Measurements from ENCODE around the gene SH3BP1. TPM values are rescaled to one million over a fixed set of nuclear protein-coding genes. Genes with fewer than 3 reads are reported as not detected.

Gene SH3BP1
- polyA plus RNA-seq, 1 donor = 59.4 TPM

DNA sequence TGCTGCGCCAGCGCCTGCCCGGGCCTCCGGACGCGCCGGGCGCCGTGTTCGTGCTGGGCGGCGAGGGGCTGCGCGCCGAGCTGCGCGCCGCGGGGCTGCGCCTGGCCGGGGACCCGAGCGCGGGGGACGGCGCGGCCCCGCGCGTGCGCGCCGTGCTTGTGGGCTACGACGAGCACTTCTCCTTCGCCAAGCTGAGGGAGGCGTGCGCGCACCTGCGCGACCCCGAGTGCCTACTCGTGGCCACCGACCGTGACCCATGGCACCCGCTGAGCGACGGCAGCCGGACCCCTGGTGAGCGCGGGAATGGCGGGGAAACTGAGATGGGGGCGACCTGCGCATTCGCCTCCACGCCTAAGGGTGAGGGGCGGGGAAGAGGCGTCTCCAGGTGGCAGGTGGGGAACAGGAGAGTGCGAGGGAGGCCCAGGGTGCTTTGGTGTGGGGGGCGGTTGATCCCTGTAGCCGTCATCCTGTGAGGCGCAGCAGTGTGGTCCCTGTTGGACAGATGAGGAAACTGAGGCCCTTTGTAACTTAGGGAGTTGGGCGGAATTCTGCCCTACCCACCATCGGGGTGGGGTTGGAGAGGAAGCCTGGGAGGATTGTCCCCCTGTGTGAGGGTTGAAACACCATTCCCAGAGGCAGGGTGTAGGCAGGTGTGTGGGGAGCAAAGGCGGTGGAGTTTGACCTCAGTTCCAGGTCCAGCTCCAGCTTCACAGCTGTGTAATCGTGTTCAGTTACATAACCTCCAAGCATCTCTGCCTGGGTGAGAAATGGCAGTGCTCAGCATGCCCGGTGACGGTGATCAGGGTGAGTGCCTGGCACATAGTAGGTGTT lies 19.8 kb downstream of the SH3BP1 start:
- 0% methylated on average over 1 of the region's 68 CpGs for WGBS (ENCODE audit: insufficient coverage, low lambda C conversion rate)
- H3K36me3 ChIP-seq (ENCODE audit: control insufficient read depth, insufficient read depth, low read length) = peaks cover 12% of the 10 kb centered on the region
- H3K4me1 ChIP-seq (ENCODE audit: control insufficient read depth, insufficient read depth, low read length) = peaks cover 40% of the 10 kb centered on the region
- peak; percentile 92 to 97 for DNase-seq
- no peaks in the 10 kb centered on the region for H3K9me3 ChIP-seq (ENCODE audit: control insufficient read depth, low read depth, low read length)
- H3K27me3 ChIP-seq (ENCODE audit: control insufficient read depth, insufficient read depth, low read length) = no peaks in the 10 kb centered on the region
- H3K27ac ChIP-seq (ENCODE audit: low read length) = peak overlapping the region; percentile 81
- peak overlapping the region; percentile 60 for H3K4me3 ChIP-seq (ENCODE audit: low read length)

GRCh38 chr22:37659897-37660708 lies 20.6 kb downstream of the SH3BP1 start:
- H3K4me3 ChIP-seq (ENCODE audit: low read length) = peak overlapping the region; percentile 60

GRCh38 chr22:37660709-37661045 lies 21.2 kb downstream of the SH3BP1 start:
- H3K27ac ChIP-seq (ENCODE audit: low read length) = peak overlapping the region; percentile 82
- no peak for DNase-seq
- no peaks in the 10 kb centered on the region for H3K27me3 ChIP-seq (ENCODE audit: control insufficient read depth, insufficient read depth, low read length)
- peaks cover 18% of the 10 kb centered on the region for H3K36me3 ChIP-seq (ENCODE audit: control insufficient read depth, insufficient read depth, low read length)
- no peaks in the 10 kb centered on the region for H3K9me3 ChIP-seq (ENCODE audit: control insufficient read depth, low read depth, low read length)
- no CpG with 5 or more reads among the region's 2 CpGs for WGBS (ENCODE audit: insufficient coverage, low lambda C conversion rate)
- H3K4me1 ChIP-seq (ENCODE audit: control insufficient read depth, insufficient read depth, low read length) = peaks cover 33% of the 10 kb centered on the region
- H3K4me3 ChIP-seq (ENCODE audit: low read length) = no peak overlapping the region

More at GRCh38 chr22:37659897-37660708, 20.6 kb downstream of the SH3BP1 start:
- H3K4me1 ChIP-seq (ENCODE audit: control insufficient read depth, insufficient read depth, low read length) = peaks cover 35% of the 10 kb centered on the region
- peaks cover 12% of the 10 kb centered on the region for H3K36me3 ChIP-seq (ENCODE audit: control insufficient read depth, insufficient read depth, low read length)
- WGBS (ENCODE audit: insufficient coverage, low lambda C conversion rate) = no CpG with 5 or more reads among the region's 14 CpGs
- no peaks in the 10 kb centered on the region for H3K27me3 ChIP-seq (ENCODE audit: control insufficient read depth, insufficient read depth, low read length)
- no peaks in the 10 kb centered on the region for H3K9me3 ChIP-seq (ENCODE audit: control insufficient read depth, low read depth, low read length)
- no peak for DNase-seq
- H3K27ac ChIP-seq (ENCODE audit: low read length) = peak overlapping the region; percentile 82

DNA sequence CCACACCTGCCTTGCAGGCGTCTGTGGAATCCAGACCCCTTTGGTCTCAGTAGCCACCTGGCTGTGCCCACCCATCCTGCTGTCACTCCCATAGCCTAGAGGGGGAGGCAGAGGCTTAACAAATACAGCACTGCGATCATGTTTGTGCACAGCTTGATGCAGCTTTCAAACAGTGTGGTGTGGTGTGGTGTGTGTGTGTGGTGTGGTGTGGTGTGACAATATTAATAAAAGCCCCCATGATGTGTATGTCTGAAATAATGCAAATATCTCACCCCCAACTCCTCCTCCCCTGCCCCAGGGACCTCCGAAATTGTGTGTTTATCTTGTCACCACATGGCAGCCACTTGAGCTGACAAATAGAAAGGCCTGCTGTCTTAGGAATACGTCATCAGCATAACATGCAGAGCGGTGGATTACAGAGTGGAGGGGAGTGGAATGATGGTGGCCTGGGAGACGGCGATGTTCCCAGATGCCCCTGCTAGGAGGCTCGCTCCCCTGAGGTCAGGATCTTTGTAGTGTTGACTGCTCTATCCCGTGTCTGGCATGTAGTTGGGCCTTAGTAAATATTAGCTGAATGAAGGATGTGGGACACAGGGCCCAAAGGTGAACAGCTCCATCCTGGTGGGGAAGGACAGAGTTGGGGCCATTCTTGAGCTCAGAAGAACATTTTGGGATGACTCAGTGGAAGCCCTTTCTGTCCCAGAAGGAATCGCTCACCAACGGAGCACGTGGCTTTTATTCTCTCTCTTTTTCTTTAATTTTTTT lies 21.9 kb downstream of the SH3BP1 start:
- Histone ChIP-seq H3K4me3 (ENCODE audit: low read length) (no peak overlapping the region), H3K27me3 (ENCODE audit: control insufficient read depth, insufficient read depth, low read length) (no peaks in the 10 kb centered on the region), H3K4me1 (ENCODE audit: control insufficient read depth, insufficient read depth, low read length) (peaks cover 33% of the 10 kb centered on the region), H3K27ac (ENCODE audit: low read length) (peak overlapping the region; percentile 82), H3K36me3 (ENCODE audit: control insufficient read depth, insufficient read depth, low read length) (peaks cover 25% of the 10 kb centered on the region), H3K9me3 (ENCODE audit: control insufficient read depth, low read depth, low read length) (no peaks in the 10 kb centered on the region)
- DNase-seq = peak; percentile 53 to 73
- no CpG with 5 or more reads among the region's 12 CpGs for WGBS (ENCODE audit: insufficient coverage, low lambda C conversion rate)

DNA sequence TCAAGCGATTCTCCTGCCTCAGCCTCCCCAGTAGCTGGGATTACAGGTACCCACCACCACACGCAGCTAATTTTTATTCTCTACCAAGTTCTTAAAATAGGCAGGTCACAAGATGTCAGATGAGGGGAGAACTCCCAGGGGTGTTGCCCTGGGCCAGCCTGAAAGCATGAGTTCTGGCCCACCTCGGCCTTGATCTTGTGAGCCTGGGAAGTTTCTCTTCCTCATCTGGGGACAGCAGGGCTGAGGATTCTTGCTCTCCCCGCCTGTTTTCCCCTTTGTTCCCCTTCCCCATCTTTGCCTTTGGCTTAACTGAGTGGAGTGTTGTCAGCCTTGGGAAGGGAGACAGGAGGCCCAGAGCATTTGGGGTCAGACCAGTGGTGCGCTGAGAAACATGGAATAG lies 22.6 kb downstream of the SH3BP1 start:
- H3K27ac ChIP-seq (ENCODE audit: low read length) = peak overlapping the region; percentile 82
- peaks cover 30% of the 10 kb centered on the region for H3K36me3 ChIP-seq (ENCODE audit: control insufficient read depth, insufficient read depth, low read length)
- DNase-seq = no peak
- WGBS (ENCODE audit: insufficient coverage, low lambda C conversion rate) = no CpG with 5 or more reads among the region's 5 CpGs
- H3K27me3 ChIP-seq (ENCODE audit: control insufficient read depth, insufficient read depth, low read length) = no peaks in the 10 kb centered on the region
- H3K9me3 ChIP-seq (ENCODE audit: control insufficient read depth, low read depth, low read length) = no peaks in the 10 kb centered on the region
- H3K4me1 ChIP-seq (ENCODE audit: control insufficient read depth, insufficient read depth, low read length) = peaks cover 33% of the 10 kb centered on the region
- H3K4me3 ChIP-seq (ENCODE audit: low read length) = no peak overlapping the region

DNA sequence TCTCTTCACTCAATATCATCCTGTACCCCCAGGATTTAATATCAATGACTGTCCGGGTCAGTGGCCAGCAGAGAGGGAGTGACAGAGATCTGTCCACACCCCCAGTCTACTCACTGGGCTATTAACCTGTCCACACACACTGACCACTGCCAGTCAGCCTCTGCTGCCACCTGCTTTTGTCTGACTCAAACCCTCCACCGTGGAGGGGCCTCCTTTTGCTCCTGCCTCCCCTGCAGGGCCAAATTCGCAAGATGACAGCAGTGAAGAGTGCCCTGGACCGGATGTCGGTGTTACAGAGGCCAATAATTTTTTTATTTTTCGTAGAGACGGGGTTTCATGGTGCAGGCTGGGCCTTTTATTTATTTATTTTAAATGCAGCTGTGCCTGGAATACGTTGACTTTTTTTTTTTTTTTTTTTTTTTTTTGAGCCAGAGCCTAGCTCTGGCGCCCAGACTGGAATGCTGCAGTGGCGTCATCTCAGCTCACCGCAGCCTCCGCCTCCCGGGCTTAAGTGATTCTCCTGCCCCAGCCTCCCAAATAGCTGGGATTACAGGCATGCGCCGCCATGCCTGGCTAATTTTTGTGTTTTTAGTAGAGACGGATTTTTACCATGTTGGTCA lies 24.2 kb downstream of the SH3BP1 start:
- Histone ChIP-seq H3K4me1 (ENCODE audit: control insufficient read depth, insufficient read depth, low read length) (peaks cover 26% of the 10 kb centered on the region), H3K27ac (ENCODE audit: low read length) (peak overlapping the region; percentile 19), H3K4me3 (ENCODE audit: low read length) (no peak overlapping the region), H3K36me3 (ENCODE audit: control insufficient read depth, insufficient read depth, low read length) (peaks cover 34% of the 10 kb centered on the region), H3K27me3 (ENCODE audit: control insufficient read depth, insufficient read depth, low read length) (no peaks in the 10 kb centered on the region), H3K9me3 (ENCODE audit: control insufficient read depth, low read depth, low read length) (no peaks in the 10 kb centered on the region)
- 60% methylated on average over 1 of the region's 16 CpGs for WGBS (ENCODE audit: insufficient coverage, low lambda C conversion rate)
- DNase-seq = no peak

GRCh38 chr22:37664249-37665101 lies 25.0 kb downstream of the SH3BP1 start:
- Histone ChIP-seq H3K27ac (ENCODE audit: low read length) (no peak overlapping the region), H3K4me3 (ENCODE audit: low read length) (no peak overlapping the region), H3K36me3 (ENCODE audit: control insufficient read depth, insufficient read depth, low read length) (peaks cover 34% of the 10 kb centered on the region), H3K9me3 (ENCODE audit: control insufficient read depth, low read depth, low read length) (no peaks in the 10 kb centered on the region), H3K4me1 (ENCODE audit: control insufficient read depth, insufficient read depth, low read length) (peaks cover 26% of the 10 kb centered on the region), H3K27me3 (ENCODE audit: control insufficient read depth, insufficient read depth, low read length) (no peaks in the 10 kb centered on the region)
- DNase-seq = no peak
- WGBS (ENCODE audit: insufficient coverage, low lambda C conversion rate) = no CpG with 5 or more reads among the region's 16 CpGs

DNA sequence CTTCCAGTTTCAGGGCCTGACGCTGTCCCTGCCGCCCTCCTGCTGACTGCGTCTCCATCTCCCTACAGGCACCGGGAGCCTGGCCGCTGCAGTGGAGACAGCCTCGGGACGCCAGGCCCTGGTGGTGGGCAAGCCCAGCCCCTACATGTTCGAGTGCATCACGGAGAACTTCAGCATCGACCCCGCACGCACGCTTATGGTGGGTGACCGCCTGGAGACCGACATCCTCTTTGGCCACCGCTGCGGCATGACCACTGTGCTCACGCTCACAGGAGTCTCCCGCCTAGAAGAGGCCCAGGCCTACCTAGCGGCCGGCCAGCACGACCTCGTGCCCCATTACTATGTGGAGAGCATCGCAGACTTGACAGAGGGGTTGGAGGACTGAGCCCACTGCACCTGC lies 26.0 kb downstream of the SH3BP1 start:
- Histone ChIP-seq H3K27me3 (ENCODE audit: control insufficient read depth, insufficient read depth, low read length) (no peaks in the 10 kb centered on the region), H3K4me1 (ENCODE audit: control insufficient read depth, insufficient read depth, low read length) (peaks cover 17% of the 10 kb centered on the region), H3K27ac (ENCODE audit: low read length) (no peak overlapping the region), H3K9me3 (ENCODE audit: control insufficient read depth, low read depth, low read length) (no peaks in the 10 kb centered on the region), H3K36me3 (ENCODE audit: control insufficient read depth, insufficient read depth, low read length) (peaks cover 32% of the 10 kb centered on the region), H3K4me3 (ENCODE audit: low read length) (no peak overlapping the region)
- WGBS (ENCODE audit: insufficient coverage, low lambda C conversion rate) = no CpG with 5 or more reads among the region's 24 CpGs
- DNase-seq = no peak

DNA sequence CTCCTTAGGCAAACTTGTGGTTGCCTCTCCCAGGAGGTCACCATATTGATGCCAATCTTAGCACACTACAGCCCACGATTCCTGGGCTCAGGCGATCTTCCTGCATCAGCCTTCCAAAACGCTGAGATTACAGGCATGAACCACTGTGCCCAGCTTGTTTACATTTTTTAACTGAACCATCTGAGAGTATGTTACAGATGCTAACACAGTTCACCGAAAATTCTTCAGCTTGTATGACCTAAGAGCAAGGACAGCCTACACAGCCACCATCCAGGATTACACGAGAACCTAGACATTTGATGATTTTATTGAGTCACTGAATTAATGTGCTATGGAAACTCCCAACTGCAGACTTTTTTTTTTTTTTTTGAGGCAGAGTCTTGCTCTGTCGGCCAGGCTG lies 30.1 kb downstream of the SH3BP1 start:
- peaks cover 4% of the 10 kb centered on the region for H3K4me1 ChIP-seq (ENCODE audit: control insufficient read depth, insufficient read depth, low read length)
- H3K9me3 ChIP-seq (ENCODE audit: control insufficient read depth, low read depth, low read length) = no peaks in the 10 kb centered on the region
- no peaks in the 10 kb centered on the region for H3K27me3 ChIP-seq (ENCODE audit: control insufficient read depth, insufficient read depth, low read length)
- no peak for DNase-seq
- no peak overlapping the region for H3K27ac ChIP-seq (ENCODE audit: low read length)
- H3K4me3 ChIP-seq (ENCODE audit: low read length) = no peak overlapping the region
- H3K36me3 ChIP-seq (ENCODE audit: control insufficient read depth, insufficient read depth, low read length) = peaks cover 22% of the 10 kb centered on the region
- WGBS (ENCODE audit: insufficient coverage, low lambda C conversion rate) = no CpG with 5 or more reads among the region's 6 CpGs

Data from large intestine (tissue), 3 donors.